ENCODE data around the gene CLEC4G. TPM values are rescaled to one million over a fixed set of nuclear protein-coding genes. Genes with fewer than 3 reads are reported as not detected.

The CLEC4G gene
- total and polyA plus RNA-seq, 2 experiments from 2014 or later = not detected

DNA sequence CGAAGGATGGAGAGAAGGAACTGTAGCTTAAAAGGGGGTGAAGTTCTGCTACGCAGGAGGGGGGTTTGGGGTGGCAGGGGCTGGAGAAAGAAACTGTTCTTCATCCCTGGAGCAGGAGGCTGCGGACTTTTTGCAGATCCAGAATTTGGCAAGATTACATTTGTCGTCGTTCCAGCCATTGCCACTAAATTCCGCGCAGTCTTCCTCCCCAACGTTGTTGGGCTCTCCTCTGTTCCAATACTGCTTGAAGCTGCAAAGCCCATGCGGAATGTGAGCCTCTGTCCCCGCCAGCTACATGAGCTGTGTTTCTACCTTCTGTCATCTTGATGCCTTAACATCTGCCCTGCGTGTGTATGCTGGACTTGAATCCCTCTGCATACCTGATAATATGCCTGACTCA lies 11.1 kb upstream of the CLEC4G start:
- Histone ChIP-seq H4K20me1 (ENCODE audit: insufficient read depth, poor library complexity, severe bottlenecking) (no peaks in the 10 kb centered on the region), H3K36me3 (replicated peaks; ENCODE audit: insufficient read depth, low read depth) (no peaks in the 10 kb centered on the region), H2AFZ (no peak overlapping the region), H3K27me3 (peaks cover 4% of the 10 kb centered on the region), H3K4me2 (no peak overlapping the region), H3K4me3 (no peak overlapping the region), H3K9me3 (ENCODE audit: low read depth) (no peaks in the 10 kb centered on the region), H3K4me1 (ENCODE audit: insufficient read depth) (no peaks in the 10 kb centered on the region), H3K27ac (no peak overlapping the region), H3K9me2 (replicated peaks; ENCODE audit: insufficient read depth) (no peaks in the 10 kb centered on the region), H3K79me2 (no peaks in the 10 kb centered on the region)
- WGBS (ENCODE audit: low lambda C conversion rate, missing lambda C conversion rate) = 84% methylated on average over 11 of the region's 11 CpGs
- no peak for DNase-seq (ENCODE audit: low spot score)
- TF ChIP-seq EZH2 (IDR thresholded peaks at IDR 0.05; ENCODE audit: borderline replicate concordance) (no peak), EZH2phosphoT487 (IDR thresholded peaks at IDR 0.05; ENCODE audit: low read depth, severe bottlenecking, unreplicated experiment) (no peak)
- TF ChIP-seq, protein P1, sequence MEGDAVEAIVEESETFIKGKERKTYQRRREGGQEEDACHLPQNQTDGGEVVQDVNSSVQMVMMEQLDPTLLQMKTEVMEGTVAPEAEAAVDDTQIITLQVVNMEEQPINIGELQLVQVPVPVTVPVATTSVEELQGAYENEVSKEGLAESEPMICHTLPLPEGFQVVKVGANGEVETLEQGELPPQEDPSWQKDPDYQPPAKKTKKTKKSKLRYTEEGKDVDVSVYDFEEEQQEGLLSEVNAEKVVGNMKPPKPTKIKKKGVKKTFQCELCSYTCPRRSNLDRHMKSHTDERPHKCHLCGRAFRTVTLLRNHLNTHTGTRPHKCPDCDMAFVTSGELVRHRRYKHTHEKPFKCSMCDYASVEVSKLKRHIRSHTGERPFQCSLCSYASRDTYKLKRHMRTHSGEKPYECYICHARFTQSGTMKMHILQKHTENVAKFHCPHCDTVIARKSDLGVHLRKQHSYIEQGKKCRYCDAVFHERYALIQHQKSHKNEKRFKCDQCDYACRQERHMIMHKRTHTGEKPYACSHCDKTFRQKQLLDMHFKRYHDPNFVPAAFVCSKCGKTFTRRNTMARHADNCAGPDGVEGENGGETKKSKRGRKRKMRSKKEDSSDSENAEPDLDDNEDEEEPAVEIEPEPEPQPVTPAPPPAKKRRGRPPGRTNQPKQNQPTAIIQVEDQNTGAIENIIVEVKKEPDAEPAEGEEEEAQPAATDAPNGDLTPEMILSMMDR (IDR thresholded peaks at IDR 0.05; ENCODE audit: poor library complexity) = no peak

DNA sequence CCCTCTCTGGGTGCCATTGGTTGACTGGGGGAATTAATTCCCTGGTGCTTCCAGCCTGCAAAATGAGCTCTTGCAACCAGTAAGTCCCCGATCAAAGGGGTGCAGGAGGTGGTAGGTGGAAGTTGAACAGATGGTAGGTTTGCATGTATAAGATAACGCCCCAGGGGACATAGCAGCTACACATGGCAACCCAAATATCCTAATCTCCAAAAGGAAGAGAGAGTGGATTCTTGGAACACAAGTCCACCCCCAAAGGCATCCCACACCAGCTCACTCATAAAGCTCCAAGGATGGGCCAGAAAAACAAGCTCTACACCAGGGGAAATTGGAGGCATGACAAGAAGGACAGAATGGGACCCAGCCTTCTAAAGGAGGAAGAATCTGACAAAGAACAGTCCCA lies 10.7 kb upstream of the CLEC4G start:
- H3K27me3 ChIP-seq = peaks cover 4% of the 10 kb centered on the region
- no peak for TF ChIP-seq EZH2phosphoT487 (IDR thresholded peaks at IDR 0.05; ENCODE audit: low read depth, severe bottlenecking, unreplicated experiment)
- TF ChIP-seq, protein P1 (IDR thresholded peaks at IDR 0.05; ENCODE audit: poor library complexity) = no peak
- TF ChIP-seq EZH2 (IDR thresholded peaks at IDR 0.05; ENCODE audit: borderline replicate concordance) = no peak
- 62% methylated on average over 2 of the region's 2 CpGs for WGBS (ENCODE audit: low lambda C conversion rate, missing lambda C conversion rate)

DNA sequence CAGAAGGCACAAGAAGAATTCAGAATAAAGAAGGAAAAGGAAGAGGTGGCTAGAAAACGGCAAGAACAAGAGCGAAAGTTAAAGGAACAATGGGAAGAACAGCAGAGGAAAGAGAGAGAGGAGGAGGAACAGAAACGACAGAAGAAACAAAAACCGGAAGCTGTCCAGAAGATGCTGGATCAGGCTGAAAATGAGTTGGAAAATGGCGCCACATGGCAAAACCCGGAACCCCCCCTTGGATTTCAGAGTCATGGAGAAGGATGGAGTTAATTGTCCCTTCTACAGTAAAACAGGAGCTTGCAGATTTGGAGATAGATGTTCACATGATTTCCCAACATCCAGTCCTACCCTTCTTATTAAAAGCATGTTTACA lies 8.8 kb upstream of the CLEC4G start:
- no peak overlapping the region for H3K4me3 ChIP-seq
- H3K27ac ChIP-seq = no peak overlapping the region
- H3K9me2 ChIP-seq (replicated peaks; ENCODE audit: insufficient read depth) = no peaks in the 10 kb centered on the region
- no peaks in the 10 kb centered on the region for H3K79me2 ChIP-seq
- H3K4me1 ChIP-seq (ENCODE audit: insufficient read depth) = no peaks in the 10 kb centered on the region
- 93% methylated on average over 6 of the region's 6 CpGs for WGBS (ENCODE audit: low lambda C conversion rate, missing lambda C conversion rate)
- no peaks in the 10 kb centered on the region for H3K9me3 ChIP-seq (ENCODE audit: low read depth)
- DNase-seq (ENCODE audit: low spot score) = no peak
- H4K20me1 ChIP-seq (ENCODE audit: insufficient read depth, poor library complexity, severe bottlenecking) = no peaks in the 10 kb centered on the region
- H3K27me3 ChIP-seq = peaks cover 10% of the 10 kb centered on the region
- H3K36me3 ChIP-seq (replicated peaks; ENCODE audit: insufficient read depth, low read depth) = no peaks in the 10 kb centered on the region
- TF ChIP-seq EZH2phosphoT487 (IDR thresholded peaks at IDR 0.05; ENCODE audit: low read depth, severe bottlenecking, unreplicated experiment) = no peak
- TF ChIP-seq, protein P1 (IDR thresholded peaks at IDR 0.05; ENCODE audit: poor library complexity) = no peak
- no peak for TF ChIP-seq EZH2 (IDR thresholded peaks at IDR 0.05; ENCODE audit: borderline replicate concordance)
- H3K4me2 ChIP-seq = no peak overlapping the region
- H2AFZ ChIP-seq = no peak overlapping the region

More for the DNA sequence above, 10.7 kb upstream of the CLEC4G start:
- Histone ChIP-seq H3K9me2 (replicated peaks; ENCODE audit: insufficient read depth) (no peaks in the 10 kb centered on the region), H2AFZ (no peak overlapping the region), H3K4me1 (ENCODE audit: insufficient read depth) (no peaks in the 10 kb centered on the region), H3K36me3 (replicated peaks; ENCODE audit: insufficient read depth, low read depth) (no peaks in the 10 kb centered on the region), H4K20me1 (ENCODE audit: insufficient read depth, poor library complexity, severe bottlenecking) (no peaks in the 10 kb centered on the region), H3K27ac (no peak overlapping the region), H3K4me2 (no peak overlapping the region), H3K79me2 (no peaks in the 10 kb centered on the region), H3K9me3 (ENCODE audit: low read depth) (no peaks in the 10 kb centered on the region), H3K4me3 (no peak overlapping the region)
- DNase-seq (ENCODE audit: low spot score) = no peak

Measured in hepatocyte (in vitro differentiated cells).